Stomach smooth muscle (tissue), 2 donors: ENCODE data around the gene SULT2A1.
"Not testable (repeated sequence)": the region's sequence is repeated elsewhere in the genome, so short reads cannot be mapped to it uniquely, and the experiment has no call there.

Source experiments
- H3K27ac ChIP-seq: one replicate; pipeline ENCODE4 v1.7.0; 2013; ENCODE audit warnings: mild to moderate bottlenecking, low read length, inconsistent platforms
- H3K27me3 ChIP-seq, 2 donors: one replicate each; pipeline ENCODE4 v1.7.0; 2013; ENCODE audit warnings: low read length in 2 of 2; ENCODE audit not compliant: insufficient read depth in 2 of 2, control insufficient read depth in 1 of 2
- H3K36me3 ChIP-seq, 2 donors: one replicate each; pipeline ENCODE4 v1.7.0; 2013; ENCODE audit warnings: low read length in 2 of 2; ENCODE audit not compliant: control insufficient read depth in 2 of 2, insufficient read depth in 2 of 2
- H3K4me1 ChIP-seq: one replicate; pipeline ENCODE4 v1.7.0; 2013; ENCODE audit warnings: low read length; ENCODE audit not compliant: control insufficient read depth, insufficient read depth
- H3K4me3 ChIP-seq, 2 donors: one replicate each; pipeline ENCODE4 v1.7.0; 2013; ENCODE audit warnings: low read length in 2 of 2
- H3K9ac ChIP-seq, 2 donors: one replicate each; pipeline ENCODE4 v1.7.0; 2013; ENCODE audit warnings: low read length in 2 of 2, mild to moderate bottlenecking in 1 of 2
- H3K9me3 ChIP-seq, 2 donors: one replicate each; pipeline ENCODE4 v1.7.0; 2013; ENCODE audit warnings: low read length in 2 of 2; ENCODE audit not compliant: control insufficient read depth in 2 of 2
- donor health status: healthy.
- donor health status: Pancreatic carcinoma.

SULT2A1 gene

GRCh38 chr19:47886010-47886559 is at the start of gene SULT2A1:
Gene SULT2A1, minus strand, starts transcription at chr19:47886315. Its CDS starts 58 bp downstream, at chr19:47886257.
- no peak within 1 kb of the TSS for H3K4me3 ChIP-seq

DNA sequence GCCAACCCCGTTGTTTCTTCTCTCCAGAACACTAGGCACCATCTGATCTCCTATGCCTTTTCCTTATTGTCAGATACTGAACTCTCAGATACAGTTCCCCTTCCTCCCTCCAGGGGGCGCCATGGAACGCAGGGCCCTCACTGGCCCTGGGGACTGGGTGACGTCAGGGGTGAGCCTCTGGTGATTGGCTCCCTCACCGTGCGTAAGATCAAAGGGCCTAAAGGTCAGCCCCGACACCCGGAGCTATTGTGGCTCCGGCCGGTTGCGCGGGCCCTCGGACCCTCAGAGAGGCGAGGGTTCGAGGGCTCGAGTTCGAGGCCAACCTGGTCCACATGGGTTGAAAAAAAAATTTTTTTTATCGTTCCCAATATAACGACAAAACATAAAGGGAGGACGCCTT is 42.5 kb upstream of the SULT2A1 start:
- not testable (repeated sequence) for H3K27ac ChIP-seq, H3K27me3 ChIP-seq, H3K9ac ChIP-seq, H3K36me3 ChIP-seq, H3K4me3 ChIP-seq, H3K9me3 ChIP-seq, H3K4me1 ChIP-seq

More at GRCh38 chr19:47886010-47886559, at the start of gene SULT2A1:
- H3K27me3 ChIP-seq, result peaks cover 0 to 6% of the 10 kb centered on the region in 2 donors
- no peaks in the 10 kb centered on the region for H3K9me3 ChIP-seq
- no peaks in the 10 kb centered on the region for H3K36me3 ChIP-seq
- no peaks in the 10 kb centered on the region for H3K4me1 ChIP-seq
- H3K27ac ChIP-seq, result no peak within 1 kb of the TSS
- no peak within 1 kb of the TSS for H3K9ac ChIP-seq

- not testable (repeated sequence) for H3K36me3 ChIP-seq, H3K27me3 ChIP-seq, H3K4me1 ChIP-seq, H3K9me3 ChIP-seq, H3K4me3 ChIP-seq, H3K27ac ChIP-seq, H3K9ac ChIP-seq
Observed at GRCh38 chr19:47920107-47920506, 34.0 kb upstream of the SULT2A1 start.

DNA sequence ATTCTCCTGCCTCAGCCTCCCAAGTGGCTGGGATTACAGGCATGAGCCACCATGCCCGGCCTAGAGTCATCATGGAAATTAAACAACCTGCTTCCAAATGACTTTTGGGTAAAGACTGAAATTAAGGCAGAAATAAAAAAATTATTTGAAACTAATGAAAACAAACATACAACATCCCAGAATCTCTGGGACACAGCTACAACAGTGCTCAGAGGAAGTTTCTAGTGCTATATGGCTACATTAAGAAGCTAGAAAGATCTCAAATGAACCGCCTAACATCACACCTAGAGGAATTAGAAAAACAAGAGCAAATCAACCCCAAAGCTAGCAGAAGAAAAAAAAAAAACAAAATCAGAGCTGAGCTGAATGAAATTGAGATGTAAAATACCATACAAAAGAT is 24.1 kb upstream of the SULT2A1 start:
- not testable (repeated sequence) for H3K4me3 ChIP-seq, H3K9me3 ChIP-seq

GRCh38 chr19:47909350-47909749 is 23.2 kb upstream of the SULT2A1 start:
- H3K36me3 ChIP-seq, H3K27ac ChIP-seq, H3K4me1 ChIP-seq, H3K4me3 ChIP-seq, H3K9me3 ChIP-seq, H3K27me3 ChIP-seq, H3K9ac ChIP-seq: not testable (repeated sequence)

More for the DNA sequence above, 24.1 kb upstream of the SULT2A1 start:
- H3K9ac ChIP-seq, H3K4me1 ChIP-seq, H3K27me3 ChIP-seq, H3K27ac ChIP-seq, H3K36me3 ChIP-seq: not testable (repeated sequence)

DNA sequence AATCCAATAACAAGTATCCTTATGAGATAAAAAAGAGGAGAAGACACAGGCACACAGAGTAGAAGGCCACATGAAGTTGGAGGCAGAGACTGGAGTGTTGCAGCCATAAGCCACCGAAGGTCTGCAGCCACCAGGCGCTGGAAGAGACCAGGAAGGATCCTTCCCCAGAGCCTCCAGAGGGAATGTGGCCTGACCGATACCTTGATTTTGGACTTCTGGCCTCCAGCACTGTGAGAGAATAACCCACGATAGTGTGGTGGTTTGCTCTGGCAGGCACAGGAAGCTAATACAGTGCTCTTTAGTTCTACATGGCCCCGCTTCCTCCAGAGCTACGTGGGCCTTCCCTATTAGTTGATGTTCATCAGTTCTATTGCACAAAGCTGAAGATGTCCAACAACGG is 15.3 kb upstream of the SULT2A1 start:
- peaks cover 0 to 4% of the 10 kb centered on the region in 2 donors for H3K9me3 ChIP-seq
- peaks cover 0 to 3% of the 10 kb centered on the region in 2 donors for H3K27me3 ChIP-seq
- H3K4me3 ChIP-seq, result no peak overlapping the region
- H3K27ac ChIP-seq, result no peak overlapping the region
- no peaks in the 10 kb centered on the region for H3K4me1 ChIP-seq
- H3K36me3 ChIP-seq, result no peaks in the 10 kb centered on the region
- H3K9ac ChIP-seq, result no peak overlapping the region

GRCh38 chr19:47899335-47899734 is 13.2 kb upstream of the SULT2A1 start:
- Histone ChIP-seq H3K9me3 (peaks cover 3 to 10% of the 10 kb centered on the region in 2 donors), H3K9ac (no peak overlapping the region), H3K27ac (no peak overlapping the region), H3K36me3 (no peaks in the 10 kb centered on the region), H3K4me1 (no peaks in the 10 kb centered on the region), H3K27me3 (peaks cover 0 to 3% of the 10 kb centered on the region in 2 donors), H3K4me3 (no peak overlapping the region)

- Histone ChIP-seq H3K4me3 (no peak overlapping the region), H3K27ac (no peak overlapping the region), H3K9ac (no peak overlapping the region)
Observed at GRCh38 chr19:47897861-47898260, 11.7 kb upstream of the SULT2A1 start.

GRCh38 chr19:47896773-47897172 is 10.7 kb upstream of the SULT2A1 start:
- Histone ChIP-seq H3K4me3 (no peak overlapping the region), H3K4me1 (no peaks in the 10 kb centered on the region), H3K27me3 (peaks cover 0 to 2% of the 10 kb centered on the region in 2 donors), H3K9me3 (peaks cover 3 to 10% of the 10 kb centered on the region in 2 donors), H3K27ac (no peak overlapping the region), H3K9ac (no peak overlapping the region), H3K36me3 (no peaks in the 10 kb centered on the region)

More at GRCh38 chr19:47897861-47898260, 11.7 kb upstream of the SULT2A1 start:
- no peaks in the 10 kb centered on the region for H3K4me1 ChIP-seq
- H3K9me3 ChIP-seq, result peaks cover 3 to 10% of the 10 kb centered on the region in 2 donors
- H3K27me3 ChIP-seq, result peaks cover 0 to 3% of the 10 kb centered on the region in 2 donors
- H3K36me3 ChIP-seq, result no peaks in the 10 kb centered on the region

- no peak overlapping the region for H3K4me3 ChIP-seq
- H3K27me3 ChIP-seq, result peaks cover 0 to 2% of the 10 kb centered on the region in 2 donors
- no peaks in the 10 kb centered on the region for H3K4me1 ChIP-seq
- no peak overlapping the region for H3K9ac ChIP-seq
- peaks cover 3 to 10% of the 10 kb centered on the region in 2 donors for H3K9me3 ChIP-seq
- H3K27ac ChIP-seq, result no peak overlapping the region
- H3K36me3 ChIP-seq, result no peaks in the 10 kb centered on the region
Observed at GRCh38 chr19:47896019-47896418, 9.9 kb upstream of the SULT2A1 start.

DNA sequence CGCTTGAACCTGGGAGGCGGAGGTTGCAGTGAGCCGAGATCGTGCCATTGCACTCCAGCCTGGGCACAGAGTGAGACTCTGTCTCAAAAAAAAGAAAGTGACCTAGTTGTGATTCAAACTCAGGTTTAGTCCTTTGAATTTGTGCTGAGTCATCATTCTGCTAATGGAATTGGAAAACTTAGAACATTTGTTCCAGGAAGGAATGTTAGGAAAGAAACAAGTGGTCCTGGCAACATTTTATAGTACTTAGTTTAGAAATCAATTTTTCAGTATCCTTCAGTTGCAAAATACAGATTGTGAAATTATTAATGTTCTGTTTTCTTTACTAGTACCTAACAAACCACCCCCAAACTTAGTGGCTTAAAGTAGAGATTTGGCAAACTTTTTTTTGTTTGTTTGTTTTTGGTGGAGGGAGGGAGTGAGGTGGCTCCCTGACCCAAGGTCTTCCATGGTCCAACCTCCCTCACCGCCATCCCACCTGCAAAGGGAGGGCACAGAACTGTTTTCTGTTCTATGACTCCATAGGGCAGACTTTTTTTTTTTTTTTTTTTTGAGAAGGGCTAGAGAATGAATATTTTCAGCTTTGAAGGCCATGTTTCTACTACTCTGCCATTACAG is 9.2 kb upstream of the SULT2A1 start:
- H3K27ac ChIP-seq, result no peak overlapping the region
- no peaks in the 10 kb centered on the region for H3K36me3 ChIP-seq
- peaks cover 0 to 2% of the 10 kb centered on the region in 2 donors for H3K27me3 ChIP-seq
- no peaks in the 10 kb centered on the region for H3K4me1 ChIP-seq
- H3K9me3 ChIP-seq, result peaks cover 3 to 10% of the 10 kb centered on the region in 2 donors
- H3K9ac ChIP-seq, result no peak overlapping the region
- no peak overlapping the region for H3K4me3 ChIP-seq
